ENCODE results near the gene GMDS.

Gene GMDS

GRCh38 chr6:2099870-2100269, 145.5 kb downstream of the GMDS start:
- DNase-seq (ENCODE audit: low spot score) = no peak

DNA sequence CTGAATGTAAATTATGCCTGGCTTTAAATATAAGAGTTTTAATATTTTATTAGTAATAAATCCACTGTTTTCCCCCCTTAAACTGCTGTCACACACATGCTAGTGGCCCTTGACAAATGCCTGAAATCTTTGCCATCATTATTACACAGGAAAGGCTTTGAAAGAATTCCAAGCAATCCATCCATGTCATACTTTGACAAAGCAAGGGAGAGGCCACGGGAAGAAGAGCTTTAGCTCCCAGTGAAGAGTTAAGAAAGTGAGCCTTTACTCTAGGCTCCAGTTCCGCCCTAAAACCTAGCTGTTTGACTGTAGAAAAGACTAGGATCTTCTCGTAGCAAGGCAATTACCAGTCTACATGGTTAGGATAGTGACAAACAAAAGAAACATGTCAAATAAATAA, 147.9 kb downstream of the GMDS start:
- no peak for DNase-seq (ENCODE audit: low spot score)

DNA sequence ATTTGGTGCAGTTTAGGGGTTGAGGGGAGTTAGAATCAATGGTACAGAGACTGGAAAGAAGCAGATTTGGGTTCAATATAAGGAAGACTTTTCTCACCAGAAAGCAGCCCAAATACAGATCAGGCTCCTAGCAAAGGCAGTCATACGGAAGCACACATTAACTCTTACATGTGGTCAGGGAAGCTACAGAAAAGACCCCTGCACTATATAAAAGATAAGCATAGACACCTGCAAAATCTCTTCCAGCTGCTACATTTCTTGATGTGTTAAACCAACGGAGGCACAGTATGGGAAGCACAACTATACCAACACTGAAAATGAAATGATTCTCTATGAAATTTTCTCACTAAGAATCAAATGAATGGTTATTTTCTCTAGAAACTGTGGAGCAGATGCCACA, 150.8 kb downstream of the GMDS start:
- no peak for DNase-seq (ENCODE audit: low spot score)

DNA sequence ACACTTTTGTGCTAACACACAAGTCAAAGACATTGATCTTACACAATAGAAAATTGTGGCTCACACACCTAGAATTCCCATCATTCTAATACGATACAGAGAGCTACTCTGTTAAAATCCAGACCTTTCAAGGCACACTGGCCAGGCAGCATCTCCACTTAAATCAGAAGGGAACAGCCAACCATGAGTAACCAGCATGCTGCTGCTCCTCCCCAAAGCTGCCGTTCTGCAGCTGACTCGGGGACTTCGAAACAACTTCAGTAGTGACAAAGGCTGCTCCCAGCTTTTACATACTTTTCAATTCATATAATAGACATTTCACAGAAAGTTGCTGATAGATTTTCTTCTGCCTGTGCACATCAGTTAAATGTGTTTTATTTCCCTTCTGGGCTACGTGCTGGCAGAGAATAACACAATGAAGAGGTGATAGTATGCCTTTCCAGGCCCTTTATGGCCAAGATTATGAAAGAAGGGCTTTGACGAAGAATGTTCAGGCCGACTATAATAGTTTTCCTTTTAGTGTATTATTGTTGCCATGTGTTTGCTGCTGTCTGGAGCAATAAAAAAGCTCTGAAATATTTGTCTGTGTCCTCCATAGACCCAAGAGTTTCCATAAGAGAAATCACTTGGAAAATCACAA, 159.0 kb downstream of the GMDS start:
- no peak for DNase-seq (ENCODE audit: low spot score)

GRCh38 chr6:2085657-2086056, 159.7 kb downstream of the GMDS start:
- no peak for DNase-seq (ENCODE audit: low spot score)

GRCh38 chr6:2081155-2082138, 164.0 kb downstream of the GMDS start:
- DNase-seq (ENCODE audit: low spot score) = no peak

GRCh38 chr6:2078888-2079287, 166.5 kb downstream of the GMDS start:
- DNase-seq (ENCODE audit: low spot score) = no peak

DNA sequence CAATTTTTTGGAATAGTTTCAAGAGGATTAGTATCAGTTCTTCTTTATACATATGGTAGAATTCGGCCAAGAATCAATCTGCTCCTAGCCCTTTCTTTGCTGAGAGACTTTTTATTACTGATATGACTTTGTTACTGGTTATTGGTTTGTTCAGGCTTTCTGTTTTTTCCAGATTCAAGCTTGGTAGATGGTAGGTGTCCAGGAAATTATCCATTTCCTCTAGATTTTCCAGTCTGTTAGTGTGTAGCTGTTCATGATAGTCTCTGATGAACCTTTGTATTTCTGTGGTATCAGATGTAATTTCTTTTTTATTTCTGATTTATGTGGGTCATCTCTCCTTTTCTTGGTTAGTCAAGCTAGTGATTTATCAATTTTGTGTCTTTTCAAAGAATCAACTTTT, 167.6 kb downstream of the GMDS start:
- no peak for DNase-seq (ENCODE audit: low spot score)

DNA sequence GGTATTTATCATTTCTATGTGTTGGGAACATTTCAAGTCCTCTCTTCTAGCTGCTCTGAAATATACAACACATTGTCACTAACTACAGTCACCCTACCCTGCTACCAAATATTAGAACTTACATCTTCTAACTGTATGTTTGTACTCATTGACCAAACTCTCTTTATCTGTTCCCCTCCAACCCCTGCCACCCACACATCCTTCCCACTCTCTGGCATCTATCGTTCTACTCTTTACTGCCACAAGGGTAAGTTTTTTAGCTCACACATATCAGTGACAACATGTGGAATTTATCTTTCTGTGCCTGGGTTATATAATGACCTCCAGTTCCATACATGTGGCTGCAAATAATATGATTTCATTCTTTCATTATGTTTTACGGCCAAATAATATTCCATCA, 171.9 kb downstream of the GMDS start:
- DNase-seq (ENCODE audit: low spot score) = no peak

DNA sequence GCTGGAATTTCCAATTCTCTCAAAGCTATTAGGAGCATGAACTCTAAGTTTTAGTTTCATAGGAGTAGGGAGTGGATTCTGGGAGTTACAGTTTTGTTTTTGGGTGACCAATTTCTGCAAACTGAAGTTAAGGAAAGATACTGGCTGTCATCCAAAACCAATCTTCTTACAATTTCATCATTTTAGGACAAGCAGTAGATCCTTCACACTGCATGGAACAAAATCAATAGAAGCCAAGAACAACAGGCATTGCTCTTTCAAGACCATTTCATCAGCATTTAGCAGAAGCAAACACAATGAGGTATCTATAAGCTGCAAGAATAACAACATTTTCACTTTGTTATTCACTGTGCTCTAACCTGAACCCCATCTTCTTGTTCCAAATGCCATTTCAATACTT, 173.0 kb downstream of the GMDS start:
- no peak for DNase-seq (ENCODE audit: low spot score)

DNA sequence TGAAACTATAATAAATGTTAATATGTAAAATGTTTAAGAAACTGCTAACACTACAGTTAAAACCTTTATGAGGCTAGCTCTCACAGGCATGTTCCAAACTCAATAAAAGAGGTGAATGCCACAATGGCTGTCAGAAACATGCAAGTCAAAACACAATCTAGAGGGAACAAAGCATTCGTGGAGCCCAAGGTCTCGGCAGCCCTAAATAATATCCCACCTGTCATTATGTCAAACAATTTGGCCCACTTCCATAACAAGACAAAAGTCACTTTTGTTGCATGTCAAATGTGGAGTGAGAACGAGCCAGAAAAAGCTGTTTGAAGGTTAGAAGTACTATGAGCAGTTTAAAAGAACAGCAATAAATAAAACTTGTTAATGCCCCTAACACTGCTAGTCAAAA, 181.9 kb downstream of the GMDS start:
- DNase-seq (ENCODE audit: low spot score) = no peak

DNA sequence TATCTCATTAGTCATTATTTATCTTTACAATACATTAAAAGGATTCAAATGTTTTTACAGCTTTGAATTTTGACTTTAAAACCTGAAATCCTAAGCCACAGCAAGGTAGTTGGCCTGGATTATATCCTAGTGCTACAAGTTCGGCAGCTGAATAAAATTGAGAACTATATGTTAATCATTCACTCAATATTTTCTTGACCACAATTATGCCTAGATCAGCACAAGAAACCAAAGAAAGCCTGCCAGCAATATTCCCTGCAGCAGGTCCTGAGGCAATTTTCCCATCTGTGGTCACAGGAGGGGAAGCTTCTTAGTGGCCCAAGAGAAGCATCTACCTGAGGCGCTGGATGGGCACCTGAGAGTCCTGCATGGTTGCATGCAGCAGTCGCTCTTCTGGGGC, 183.5 kb downstream of the GMDS start:
- DNase-seq (ENCODE audit: low spot score) = no peak

GRCh38 chr6:2055911-2056310, 189.5 kb downstream of the GMDS start:
- no peak for DNase-seq (ENCODE audit: low spot score)

GRCh38 chr6:2055143-2055542, 190.3 kb downstream of the GMDS start:
- DNase-seq (ENCODE audit: low spot score) = no peak

DNA sequence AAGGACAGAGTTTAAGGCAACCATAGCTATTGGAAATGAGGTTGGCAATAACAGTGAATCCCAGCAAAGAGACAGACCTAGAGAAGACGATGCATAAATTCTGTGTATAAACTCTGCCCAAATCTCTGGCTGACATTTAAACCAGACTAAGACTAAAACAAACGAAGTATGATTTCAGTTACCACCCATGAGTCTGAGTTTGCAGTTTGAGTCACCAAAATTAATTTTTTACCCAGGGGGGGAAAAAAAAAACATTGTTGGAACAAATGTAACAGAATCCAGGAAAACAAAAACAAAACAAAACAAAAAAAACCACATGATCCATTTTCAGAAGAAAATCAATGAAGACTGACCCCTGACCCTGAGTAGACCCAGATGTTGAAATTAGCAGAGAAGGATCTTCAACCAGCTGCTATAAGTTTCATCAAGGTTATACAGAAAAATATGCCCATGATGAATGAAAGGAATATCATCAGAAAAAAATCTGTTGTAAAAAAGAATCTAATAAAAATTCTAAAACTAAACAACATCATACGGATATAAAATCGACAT, 190.8 kb downstream of the GMDS start:
- no peak for DNase-seq (ENCODE audit: low spot score)

- no peak for DNase-seq (ENCODE audit: low spot score)
Observed at GRCh38 chr6:2053691-2054090, 191.7 kb downstream of the GMDS start.

GRCh38 chr6:2047855-2048254, 197.6 kb downstream of the GMDS start:
- DNase-seq (ENCODE audit: low spot score) = no peak

DNA sequence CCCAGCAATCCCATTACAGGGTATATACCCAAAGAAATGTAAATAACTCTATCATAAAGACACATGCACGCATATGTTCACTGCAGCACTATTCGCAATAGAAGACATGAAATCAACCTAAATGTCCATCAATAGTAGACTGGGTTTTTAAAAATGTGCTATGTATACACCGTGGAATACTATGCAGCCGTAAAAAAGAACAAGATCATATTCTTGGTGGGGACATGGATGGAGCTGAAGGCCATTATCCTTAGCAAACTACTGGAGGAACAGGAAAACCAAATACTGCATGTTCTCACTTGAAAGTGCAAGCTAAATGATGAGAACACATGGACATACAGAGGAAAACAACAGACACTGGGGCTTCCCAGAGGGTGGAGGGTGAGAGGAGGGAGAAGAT, 201.2 kb downstream of the GMDS start:
- DNase-seq (ENCODE audit: low spot score) = no peak

- no peak for DNase-seq (ENCODE audit: low spot score)
Observed at GRCh38 chr6:2042956-2043648, 202.3 kb downstream of the GMDS start.

DNA sequence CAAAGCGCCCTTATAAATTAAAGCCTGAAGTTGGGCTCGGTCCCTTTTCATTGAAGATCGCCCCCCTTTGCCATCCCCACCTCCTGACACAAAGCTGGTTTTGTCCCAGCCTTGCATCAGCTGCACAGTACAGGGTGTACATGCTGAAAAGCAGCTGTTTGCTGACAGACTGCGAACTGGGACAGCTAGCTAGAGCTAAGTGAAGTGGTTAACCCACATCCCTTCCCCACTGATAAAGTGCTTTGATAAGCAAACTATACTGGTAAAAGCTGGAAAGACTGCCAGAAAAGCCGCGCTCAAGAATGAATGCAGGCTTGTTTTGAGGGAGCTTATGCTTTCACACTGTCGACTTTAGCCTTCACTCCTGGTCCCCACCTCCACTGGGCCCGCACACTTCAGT, 207.3 kb downstream of the GMDS start:
- no peak for DNase-seq (ENCODE audit: low spot score)

DNA sequence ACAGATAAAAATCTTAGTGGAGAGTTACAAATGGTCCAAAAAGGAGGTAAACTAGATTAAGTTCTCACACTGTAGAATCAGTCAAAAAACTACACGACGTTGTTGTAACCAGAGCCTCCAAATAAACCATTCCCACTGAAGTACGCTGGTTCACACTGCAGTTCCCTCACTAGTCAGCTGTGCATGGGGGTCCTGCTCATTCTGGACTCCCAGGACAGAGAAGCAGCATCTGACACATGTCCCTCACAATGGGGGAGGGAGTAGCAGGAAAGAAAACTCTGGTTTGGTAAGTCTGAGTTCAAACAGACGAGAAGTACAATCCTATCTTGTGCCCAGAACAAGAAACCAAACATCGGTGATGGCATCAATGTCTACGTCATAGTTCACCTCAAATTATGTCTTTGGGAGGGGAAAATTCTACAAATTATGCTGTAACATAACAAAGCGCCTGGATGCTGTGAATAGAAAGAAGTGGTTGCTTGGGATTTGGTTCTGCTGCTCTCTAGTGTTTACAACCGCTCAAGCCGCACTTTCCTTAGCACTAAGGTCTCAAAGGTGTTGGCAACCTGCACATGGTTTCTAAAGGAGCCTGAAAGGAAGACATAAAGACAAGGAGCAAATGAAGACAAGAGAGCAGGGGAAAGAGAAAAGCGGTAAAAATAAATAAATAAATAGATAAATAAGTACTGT, 208.0 kb downstream of the GMDS start:
- DNase-seq (ENCODE audit: low spot score) = peak; percentile 42

GRCh38 chr6:2036710-2037023, 208.7 kb downstream of the GMDS start:
- DNase-seq (ENCODE audit: low spot score) = no peak

Measured in D341Med (cell line).